ENCODE measurements around the gene LCE1F.

- TF ChIP-seq CTCF (IDR thresholded peaks at IDR 0.05) (no peak), POLR2AphosphoS5 (IDR thresholded peaks at IDR 0.05) (no peak), POLR2A (IDR thresholded peaks at IDR 0.05) (no peak), EP300 (IDR thresholded peaks at IDR 0.05) (no peak)
These were observed 4.5 kb upstream of the LCE1F start for GRCh38 chr1:152770411-152770810.

Data from upper lobe of left lung (tissue), 4 donors.